Ammon's horn (tissue), 1 donor: Measurements from ENCODE around the gene PLXNA4.
A peak's percentile ranks its signal among the peaks of the same experiment; 100 is the strongest.
"Not testable (repeated sequence)": the region's sequence is repeated elsewhere in the genome, so short reads cannot be mapped to it uniquely, and the experiment has no call there.

Source experiments
- DNase-seq: peaks from one replicate; pipeline ENCODE4 v3.0.0-alpha.2; 2016; ENCODE audit warnings: low spot score

The PLXNA4 gene

DNA sequence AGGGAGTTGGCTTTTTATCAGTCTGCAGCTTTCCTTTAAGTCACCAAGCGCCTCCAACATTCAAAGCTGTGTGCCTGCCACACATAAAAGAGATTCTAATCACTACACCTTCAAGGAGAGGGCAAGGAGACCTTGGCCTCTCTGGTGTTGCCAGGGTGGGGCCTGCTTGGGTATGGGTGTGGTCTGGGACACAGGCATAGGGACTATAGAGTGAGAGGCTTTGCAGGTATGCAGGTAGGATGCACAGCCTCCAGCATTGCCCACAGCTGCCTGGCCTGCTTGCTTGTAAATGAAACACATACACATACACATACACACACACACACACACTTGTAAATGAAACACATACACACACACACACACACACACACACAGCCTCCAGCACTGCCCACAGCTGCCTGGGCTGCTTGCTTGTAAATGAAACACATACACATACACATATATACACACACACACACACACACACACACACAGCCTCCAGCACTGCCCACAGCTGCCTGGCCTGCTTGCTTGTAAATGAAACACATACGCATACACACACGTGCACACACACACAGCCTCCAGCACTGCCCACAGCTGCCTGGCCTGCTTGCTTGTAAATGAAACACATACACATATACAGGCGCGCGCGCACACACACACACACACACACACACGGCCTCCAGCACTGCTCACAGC, 397.7 kb downstream of the PLXNA4 start:
- DNase-seq, result not testable (repeated sequence)

GRCh38 chr7:132177708-132178401, 398.4 kb downstream of the PLXNA4 start:
- no peak for DNase-seq

- no peak for DNase-seq
Observed at GRCh38 chr7:132176719-132177118, 399.6 kb downstream of the PLXNA4 start.

DNA sequence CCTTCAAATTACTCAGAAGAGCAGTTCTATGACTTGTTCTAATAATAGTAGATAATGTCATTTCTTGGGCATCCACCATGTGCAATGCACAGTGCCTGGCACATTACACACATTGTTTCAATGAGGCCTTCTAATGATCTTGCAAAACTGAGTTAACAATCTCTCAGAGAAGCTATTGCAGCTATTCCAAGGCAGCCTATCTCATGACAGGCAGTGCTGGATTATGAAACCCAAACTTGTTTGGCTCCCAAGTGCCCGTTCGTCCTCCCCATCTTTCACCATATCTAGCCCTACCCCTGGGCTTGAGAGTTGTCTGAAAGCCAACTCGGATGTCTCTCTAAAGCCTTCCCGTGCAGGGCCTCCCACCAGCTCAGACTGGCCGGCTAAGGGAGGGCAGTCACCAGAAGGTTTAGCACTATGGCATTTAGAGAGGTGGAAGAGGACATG, 405.1 kb downstream of the PLXNA4 start:
- DNase-seq, result no peak

DNA sequence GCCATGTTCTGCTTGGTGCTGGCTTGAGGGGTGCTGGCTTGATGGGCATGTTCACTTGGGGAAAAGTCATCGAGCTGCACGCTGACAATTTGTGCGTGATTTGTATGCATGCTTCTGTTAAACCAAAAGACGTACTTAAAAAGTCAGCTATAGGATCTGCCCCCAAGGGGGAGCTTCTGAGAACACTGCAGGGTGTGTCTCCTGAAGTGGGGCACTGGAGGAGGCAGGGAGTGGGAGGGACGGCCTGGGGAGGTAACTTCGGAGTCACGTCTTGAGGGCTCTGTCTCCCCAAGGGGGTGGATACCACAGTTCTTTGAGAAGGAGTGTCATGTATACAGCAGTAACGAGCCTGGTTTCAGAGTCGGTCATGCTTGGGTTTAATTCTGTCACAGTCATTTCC, 406.5 kb downstream of the PLXNA4 start:
- DNase-seq, result no peak

GRCh38 chr7:132168239-132168638, 408.0 kb downstream of the PLXNA4 start:
- no peak for DNase-seq

DNA sequence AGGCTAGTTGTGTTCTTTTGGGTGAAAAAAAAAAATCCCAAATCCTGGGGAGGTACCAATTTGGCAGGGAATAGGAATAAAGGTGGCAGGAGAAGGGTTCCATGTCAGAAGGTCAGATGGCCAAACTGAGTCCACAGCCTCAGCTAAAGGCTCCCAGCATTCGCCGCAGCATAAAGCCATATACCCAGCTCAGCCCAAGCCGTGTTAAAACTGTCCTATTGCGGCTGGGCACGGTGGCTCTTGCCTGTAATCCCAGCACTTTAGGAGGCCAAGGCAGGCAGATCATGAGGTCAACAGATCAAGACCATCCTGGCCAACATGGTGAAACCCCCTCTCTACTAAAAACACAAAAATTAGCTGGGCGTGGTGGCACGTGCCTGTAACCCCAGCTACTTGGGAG, 410.6 kb downstream of the PLXNA4 start:
- DNase-seq, result not testable (repeated sequence)

GRCh38 chr7:132164558-132165125, 411.6 kb downstream of the PLXNA4 start:
- no peak for DNase-seq

- DNase-seq, result peak; percentile 29
Observed at GRCh38 chr7:132162556-132163144, 413.6 kb downstream of the PLXNA4 start.

GRCh38 chr7:132161976-132162375, 414.3 kb downstream of the PLXNA4 start:
- no peak for DNase-seq

DNA sequence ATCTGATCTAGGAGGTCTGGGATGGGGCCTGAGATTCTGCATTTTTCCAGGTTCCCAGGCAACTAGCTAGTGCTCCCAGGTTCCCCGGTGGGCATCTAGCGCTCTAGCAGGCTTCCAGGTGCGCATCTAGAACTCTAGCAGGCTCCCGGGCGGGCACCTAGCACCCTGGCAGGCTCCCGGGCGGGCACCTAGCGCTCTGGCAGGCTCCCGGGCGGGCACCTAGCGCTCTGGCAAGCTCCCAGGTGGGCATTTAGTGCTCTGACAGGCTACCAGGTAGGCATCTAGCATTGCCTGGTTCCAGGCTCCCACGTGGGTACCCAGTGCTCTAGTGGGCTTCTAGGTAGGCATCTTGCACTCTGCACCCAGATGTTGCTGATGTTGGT, 414.7 kb downstream of the PLXNA4 start:
- DNase-seq, result no peak

DNA sequence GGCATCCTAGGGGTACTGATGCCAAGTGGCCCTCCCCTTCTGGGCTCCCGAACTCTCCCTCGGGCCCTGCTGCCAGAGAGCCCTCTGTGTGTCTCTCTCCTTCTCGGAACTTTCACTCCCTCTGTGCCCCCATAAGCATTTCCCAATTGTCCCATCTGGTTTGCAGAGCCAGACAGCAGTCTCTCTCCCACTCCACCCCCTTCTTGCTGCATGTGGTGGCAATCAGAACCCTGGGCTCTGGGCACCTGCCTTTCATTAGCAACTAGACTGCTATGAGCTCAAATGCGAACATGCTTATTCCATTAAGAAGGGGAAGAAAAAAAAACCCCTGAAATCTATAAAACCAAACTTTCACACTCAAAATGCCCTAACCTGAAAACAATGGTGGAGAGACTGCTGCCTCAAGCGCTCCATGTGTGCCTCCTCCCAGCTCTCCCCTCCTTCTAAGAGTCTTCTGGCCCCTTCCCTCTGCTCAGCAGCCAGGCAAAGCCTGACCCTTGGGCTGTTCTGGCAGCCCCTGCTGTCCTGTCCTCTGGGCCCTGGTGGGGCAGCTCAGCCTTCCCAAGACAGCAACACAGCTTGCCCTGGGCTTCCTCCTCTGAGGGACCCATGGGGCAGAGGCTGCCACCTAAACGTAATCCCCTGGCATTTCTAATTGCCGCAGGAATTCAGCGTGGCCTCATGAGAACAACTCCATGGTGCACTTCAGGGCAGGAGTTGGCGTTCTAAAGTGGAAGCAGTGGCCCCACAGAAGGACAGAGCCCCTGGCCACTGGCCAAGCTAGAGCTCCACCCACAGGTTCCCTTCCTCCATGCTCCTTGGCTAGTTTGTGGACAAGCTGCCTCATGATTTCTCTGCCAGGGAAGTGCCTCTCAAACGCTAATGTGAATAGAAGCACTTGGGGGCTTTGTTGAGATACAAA, 415.4 kb downstream of the PLXNA4 start:
- DNase-seq, result peak; percentile 70

DNA sequence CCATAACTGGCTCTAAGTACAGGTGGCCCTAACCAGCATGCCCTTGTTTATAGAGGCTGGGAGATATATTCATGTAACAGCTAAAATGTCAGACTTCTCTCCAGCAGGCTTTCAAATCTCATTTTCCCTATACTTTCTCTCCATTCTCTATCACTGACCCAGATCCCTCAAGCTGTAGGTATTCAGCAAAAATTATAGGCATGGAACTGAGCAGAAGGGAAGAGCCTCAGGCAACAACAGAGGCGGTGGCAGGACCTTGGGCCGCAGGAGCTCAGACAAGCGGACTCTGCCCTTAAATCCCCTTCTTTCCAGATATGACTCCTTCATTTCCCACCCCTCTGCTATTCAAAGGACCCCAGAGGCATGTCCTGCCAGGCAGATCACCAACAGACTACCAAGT, 417.4 kb downstream of the PLXNA4 start:
- no peak for DNase-seq

- no peak for DNase-seq
Observed at GRCh38 chr7:132158166-132158565, 418.1 kb downstream of the PLXNA4 start.

DNA sequence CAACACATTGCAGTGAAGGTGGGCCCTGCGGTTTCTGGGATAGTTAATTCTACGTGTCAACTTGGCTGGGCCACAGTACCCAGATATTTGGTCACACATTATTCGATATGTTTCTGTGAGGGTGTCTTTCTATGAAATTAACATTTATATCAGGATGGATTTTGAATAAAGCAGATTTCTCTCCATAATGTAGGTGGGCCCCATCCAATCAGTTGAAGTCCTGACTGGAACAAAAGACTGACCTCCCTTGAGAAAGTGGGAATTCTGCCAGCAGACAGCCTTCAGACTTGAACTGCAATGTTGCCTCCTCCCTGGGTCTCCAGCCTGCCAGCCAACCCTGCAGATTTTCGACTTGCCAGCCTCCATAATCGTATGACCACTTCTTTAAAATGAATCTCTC, 420.6 kb downstream of the PLXNA4 start:
- DNase-seq, result no peak

DNA sequence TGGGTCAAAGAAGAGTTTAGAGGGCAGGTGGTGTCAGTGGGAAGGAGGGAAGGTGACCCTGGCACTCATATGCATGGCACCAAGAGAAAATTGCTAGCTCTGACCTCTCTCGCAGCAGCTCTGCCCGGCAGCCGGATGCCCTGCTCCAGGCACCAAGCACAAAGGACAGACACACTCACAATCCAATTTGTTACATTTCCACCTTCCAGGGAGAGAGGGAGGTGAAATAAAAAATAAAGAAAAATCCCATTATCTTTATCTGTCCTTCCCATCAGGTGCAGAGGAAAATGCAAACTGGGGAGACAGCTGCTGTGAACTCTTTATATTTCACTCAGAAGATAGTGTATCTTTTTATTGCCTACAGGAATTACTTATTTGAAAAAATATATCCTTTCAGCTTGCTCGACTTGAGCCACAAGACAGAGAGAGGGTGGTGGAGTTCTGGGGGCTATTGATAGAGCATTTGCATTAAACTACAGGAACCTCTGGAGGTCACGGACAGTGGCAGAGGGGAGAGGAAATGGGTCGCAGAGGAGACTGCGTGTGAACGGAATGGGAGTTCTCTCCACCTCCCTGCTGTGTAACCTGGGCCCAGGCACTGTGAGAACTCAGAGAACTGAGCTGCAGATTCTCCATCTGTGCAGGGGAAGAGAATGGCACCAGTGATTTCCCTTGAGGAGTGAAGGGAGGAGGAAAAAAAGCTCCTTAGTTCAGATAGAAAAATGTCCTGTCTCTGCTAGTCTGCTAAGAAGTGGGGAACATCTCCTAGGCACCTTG, 421.4 kb downstream of the PLXNA4 start:
- DNase-seq, result no peak

- DNase-seq, result no peak
Observed at GRCh38 chr7:132154248-132154647, 422.0 kb downstream of the PLXNA4 start.

- DNase-seq, result no peak
Observed at GRCh38 chr7:132152131-132152889, 424.0 kb downstream of the PLXNA4 start.

DNA sequence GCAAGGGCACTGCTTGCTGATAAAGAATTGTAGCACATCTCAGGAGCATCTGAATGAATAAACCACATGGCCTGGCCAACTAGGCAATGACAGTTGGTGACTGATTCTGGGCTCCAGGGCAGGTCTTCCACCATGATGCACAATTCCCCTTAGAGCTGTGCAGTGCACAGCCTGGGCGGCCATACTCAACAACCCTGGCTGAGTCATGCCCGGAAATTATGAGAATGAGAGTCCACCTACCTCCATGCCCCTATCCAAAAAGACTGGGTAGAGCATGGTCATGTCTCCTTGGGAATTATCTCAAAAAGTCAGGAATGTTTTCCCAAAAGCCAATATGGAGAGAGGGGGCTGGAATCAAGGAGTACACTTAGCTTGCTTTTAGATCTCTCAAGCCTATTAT, 425.6 kb downstream of the PLXNA4 start:
- no peak for DNase-seq
